HFFc6 (cell line): ENCODE data around the gene KCNIP4. TPM values are rescaled to one million over a fixed set of nuclear protein-coding genes. Genes with fewer than 3 reads are reported as not detected.

ENCODE experiments used
- DNase-seq: peaks from one replicate; pipeline ENCODE4 v3.0.0-alpha.2; 2018
- H3K27ac Mint-ChIP-seq: 2 replicates; pipeline ENCODE4 v1.8.0; 2020; ENCODE audit warnings: mild to moderate bottlenecking, mixed read lengths
- H3K27me3 Mint-ChIP-seq: 2 replicates; pipeline ENCODE4 v1.8.0; 2021; ENCODE audit warnings: mild to moderate bottlenecking, moderate library complexity, mixed read lengths; ENCODE audit not compliant: insufficient read depth
- H3K36me3 Mint-ChIP-seq: 2 replicates; pipeline ENCODE4 v1.8.0; 2021; ENCODE audit warnings: low read depth, mixed read lengths
- H3K4me1 Mint-ChIP-seq: 2 replicates; pipeline ENCODE4 v1.8.0; 2020; ENCODE audit warnings: low read depth, mixed read lengths
- H3K4me3 Mint-ChIP-seq: 2 replicates; pipeline ENCODE4 v1.8.0; 2020; ENCODE audit warnings: mild to moderate bottlenecking, moderate library complexity, mixed read lengths
- H3K9me3 Mint-ChIP-seq: 2 replicates; pipeline ENCODE4 v1.8.0; 2020; ENCODE audit warnings: mild to moderate bottlenecking, mixed read lengths
- CTCF ChIP-seq: fragments of 200-600 bp; sonication (generic); IDR thresholded peaks from 2 replicates; pipeline ENCODE4 v1.5.0; 2021; ENCODE audit warnings: antibody characterized with exemption, mild to moderate bottlenecking
- microRNA-seq: library from miRNA; unstranded; fragments of <30 nt; microRNA quantifications from one replicate; pipeline ENCODE4, GENCODE V29; 2019
- total RNA-seq, 6 experiments: library from RNA; stranded (reverse); fragmentation: NEBNext Ultra II Directional; extraction: Animal tissue kit (Norgen Biotek cat#: 25700); gene quantifications; 2 replicates in 1 of 6; 3 replicates in 5 of 6; pipeline ENCODE4 v1.2.3, GENCODE V29; 2021

The KCNIP4 gene
- total RNA-seq, 6 experiments from 2014 or later: not detected

GRCh38 chr4:20679951-20680350 is 1268.6 kb downstream of the KCNIP4 start:
- Mint-ChIP-seq H3K9me3 (no peaks in the 10 kb centered on the region), H3K36me3 (no peaks in the 10 kb centered on the region), H3K27ac (no peak overlapping the region), H3K4me1 (no peaks in the 10 kb centered on the region), H3K27me3 (peaks cover 24% of the 10 kb centered on the region), H3K4me3 (no peak overlapping the region)
- DNase-seq: no peak
- no peak for TF ChIP-seq CTCF

Small RNA genes within 50 kb of the gene (microRNA-seq; reads per million reads assigned to microRNA genes)
- not detected for gene MIR7978
